HEK293T (cell line): Measurements from ENCODE around the gene RET.

Experiments used
- BHLHE40 ChIP-seq: fragments of 450-650 bp; IDR thresholded peaks from 2 replicates; pipeline ENCODE4 v1.6.1; 2016; ENCODE audit warnings: mild to moderate bottlenecking, moderate library complexity, borderline replicate concordance
- NFRKB ChIP-seq: fragments of 450-650 bp; IDR thresholded peaks from 2 replicates; pipeline ENCODE4 v1.6.1; 2016; ENCODE audit warnings: mild to moderate bottlenecking, moderate library complexity
- SP1 ChIP-seq: fragments of 450-650 bp; IDR thresholded peaks from 2 replicates; pipeline ENCODE4 v1.6.1; 2017

DNA sequence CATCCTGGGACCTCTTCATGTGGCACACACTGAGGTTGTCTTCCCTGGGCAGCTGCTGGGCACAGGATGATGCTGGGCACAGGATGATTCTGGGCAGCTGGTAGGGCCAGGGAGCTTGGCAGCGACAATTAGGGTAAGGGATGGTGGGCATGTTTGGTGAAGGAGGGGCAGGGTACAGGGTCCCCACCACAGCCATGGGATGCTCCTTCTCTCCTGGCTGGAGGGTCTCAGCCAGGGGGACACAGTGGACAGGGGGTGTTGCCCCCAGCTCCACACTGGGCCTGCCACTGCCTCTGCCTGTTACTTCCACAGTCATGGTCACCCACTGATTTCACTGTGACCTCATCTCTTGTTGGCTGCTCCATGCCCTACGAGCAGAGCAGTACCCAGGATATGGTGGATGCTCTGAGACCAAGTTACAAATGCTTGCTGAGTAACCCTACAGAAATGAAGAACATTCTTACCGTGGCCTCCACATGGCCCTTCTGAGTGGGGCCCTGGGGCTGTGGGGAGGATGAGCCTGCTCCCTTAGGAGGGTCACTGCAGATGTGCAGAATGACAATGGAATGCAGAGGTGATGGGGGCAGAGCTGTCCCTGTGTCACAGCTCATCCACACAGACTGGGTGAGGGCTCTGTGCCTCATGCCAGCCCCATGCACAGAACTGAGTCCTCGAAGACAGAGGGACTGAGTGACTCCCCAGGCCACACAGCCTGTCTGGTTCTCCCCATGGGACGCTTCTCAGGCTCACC lies 28.4 kb upstream of the RET start:
- no peak for TF ChIP-seq SP1
- no peak for TF ChIP-seq NFRKB
- no peak for TF ChIP-seq BHLHE40
